Measurements from ENCODE around the gene TNFAIP8. TPM values are rescaled to one million over a fixed set of nuclear protein-coding genes. Genes with fewer than 3 reads are reported as not detected.

TNFAIP8 gene
- total and polyA plus RNA-seq, 9 of the 15 experiments (the other 6 are each of a cell fraction or from before 2014, with no cell fraction given), result 29.9 to 52.2 (median 44.8) TPM

- TF ChIP-seq HOMEZ (CRISPR knock-in tag; IDR thresholded peaks at IDR 0.05), result no peak
- no peak for TF ChIP-seq HDAC2 (IDR thresholded peaks at IDR 0.05)
- no peak for TF ChIP-seq PURB (CRISPR knock-in tag; IDR thresholded peaks at IDR 0.05; ENCODE audit: low read depth)
- no peak for TF ChIP-seq RAD51 (IDR thresholded peaks at IDR 0.05; ENCODE audit: borderline replicate concordance, low read depth)
Observed at GRCh38 chr5:119353686-119354366, 2.0 kb upstream of the TNFAIP8 start (continued).

- Histone ChIP-seq H3K27me3 (ENCODE audit: control insufficient read depth in 2 of 2, insufficient read depth in 2 of 2, low read length in 2 of 2) (no peaks in the 10 kb centered on the region), H3K36me3 (ENCODE audit: control insufficient read depth, insufficient read depth, low read length) (no peaks in the 10 kb centered on the region; the same call in 1 of the 3 replicates), H3K9me3 (replicated peaks; ENCODE audit: control insufficient read depth, insufficient read depth, low read depth, low read length) (no peaks in the 10 kb centered on the region), H3K27ac (ENCODE audit: extremely low read depth, low read depth, low read length) (no peak overlapping the region), H2AFZ (ENCODE audit: low read depth, low read length) (no peak overlapping the region), H3K9ac (ENCODE audit: insufficient read depth in 1 of 2, low read depth in 2 of 2, low read length in 2 of 2) (no peak overlapping the region), H4K20me1 (replicated peaks; ENCODE audit: control insufficient read depth, insufficient read depth, low read length) (no peaks in the 10 kb centered on the region), H3K4me1 (replicated peaks in 1 of 2; ENCODE audit: control insufficient read depth in 2 of 2, insufficient read depth in 2 of 2, low read length in 2 of 2) (peaks cover 0 to 30% of the 10 kb centered on the region in 2 experiments; a peak in 4 of 5 replicates), H3K9me1 (ENCODE audit: control insufficient read depth, insufficient read depth, low read length) (no peaks in the 10 kb centered on the region), H3K4me3 (no peak overlapping the region), H3K79me2 (ENCODE audit: control insufficient read depth, insufficient read depth, low read length) (peaks cover 51% of the 10 kb centered on the region), H3K4me2 (ENCODE audit: insufficient read depth, low read length) (no peak overlapping the region)
- POLR2A ChIA-PET, result interaction anchor here (0.6 kb wide), 1 partner anchor 27 kb away, joined by 3 read pairs; no protein-coding TSS in a partner anchor
- ATAC-seq (no peak), DNase-seq (ENCODE audit: extremely low read depth in 1 of 4, low spot score in 3 of 4) (no peak), FAIRE-seq (no peak)
- 92% methylated on average over 10 of the region's 10 CpGs for WGBS (ENCODE audit: insufficient coverage, low coverage, missing lambda C conversion rate)
- CTCF ChIA-PET (ENCODE audit: low intra/inter-chr PET ratio), result no interaction called here
- no TSS peak for BruUV-seq (replicated peaks)
- TF ChIP-seq ZBED1 (IDR thresholded peaks at IDR 0.05) (no peak), SPI1 (IDR thresholded peaks at IDR 0.05; ENCODE audit: borderline replicate concordance, low read depth, low read length) (peak; percentile 28; the same call in 1 of the 2 replicates)
- in situ Hi-C loops (cut with MboI) (no loop called here), intact Hi-C loops (cut with micrococcal nuclease) (no loop called here)
Observed at GRCh38 chr5:119354537-119355243, 1.1 kb upstream of the TNFAIP8 start.
